Mesenchymal stem cell (in vitro differentiated cells and primary cell): ENCODE results near the gene YIF1B.

Experiments used
- DNase-seq: peaks from one replicate; pipeline ENCODE4 v3.0.0-alpha.2; 2013
- H2AFZ ChIP-seq: one replicate; pipeline ENCODE4 v1.6.1; 2013; ENCODE audit warnings: low read depth, mild to moderate bottlenecking, control low read depth, inconsistent platforms, low read length, moderate library complexity
- H2AK5ac ChIP-seq: 2 replicates; pipeline ENCODE4 v1.6.1; 2013; ENCODE audit warnings: low read length, moderate library complexity, mild to moderate bottlenecking, inconsistent platforms; ENCODE audit not compliant: severe bottlenecking
- H2BK120ac ChIP-seq: one replicate; pipeline ENCODE4 v1.6.1; 2013; ENCODE audit warnings: low read depth, mild to moderate bottlenecking, inconsistent platforms, low read length, moderate library complexity
- H2BK12ac ChIP-seq, 2 experiments: one replicate each; pipeline ENCODE4 v1.6.1; 2013; ENCODE audit warnings: inconsistent platforms in 2 of 2, low read length in 2 of 2, mild to moderate bottlenecking in 2 of 2, moderate library complexity in 2 of 2, control low read depth in 1 of 2
- H2BK15ac ChIP-seq: one replicate; pipeline ENCODE4 v1.6.1; 2013; ENCODE audit warnings: mild to moderate bottlenecking, low read depth, inconsistent platforms; ENCODE audit not compliant: poor library complexity, severe bottlenecking
- H2BK5ac ChIP-seq: 2 replicates; pipeline ENCODE4 v1.6.1; 2013; ENCODE audit warnings: low read depth, mild to moderate bottlenecking, low read length, control low read depth, inconsistent platforms; ENCODE audit not compliant: poor library complexity, severe bottlenecking
- H3K14ac ChIP-seq, 2 experiments: one replicate each; pipeline ENCODE4 v1.6.1; 2013; ENCODE audit warnings: inconsistent platforms in 2 of 2, low read length in 2 of 2, control low read depth in 1 of 2, mild to moderate bottlenecking in 1 of 2, moderate library complexity in 1 of 2
- H3K18ac ChIP-seq, 2 experiments: one replicate each; pipeline ENCODE4 v1.6.1; 2013; ENCODE audit warnings: inconsistent platforms in 2 of 2, low read length in 2 of 2, control low read depth in 1 of 2, low read depth in 1 of 2, mild to moderate bottlenecking in 1 of 2
- H3K23ac ChIP-seq, 2 experiments: one replicate each; pipeline ENCODE4 v1.6.1; 2013; ENCODE audit warnings: inconsistent platforms in 2 of 2, low read length in 2 of 2, mild to moderate bottlenecking in 2 of 2, moderate library complexity in 2 of 2, control low read depth in 1 of 2
- H3K27ac ChIP-seq: 2 replicates; pipeline ENCODE4 v1.5.1; 2013; ENCODE audit warnings: mild to moderate bottlenecking, moderate library complexity, low read length, control low read depth, inconsistent platforms; ENCODE audit not compliant: poor library complexity, severe bottlenecking
- H3K27me3 ChIP-seq, 2 experiments: 2 replicates each; pipeline versions ENCODE4 v1.6.1 to v1.7.0; 2013; ENCODE audit warnings: low read length in 2 of 2, mild to moderate bottlenecking in 2 of 2, moderate library complexity in 2 of 2, control low read depth in 1 of 2, inconsistent platforms in 1 of 2; ENCODE audit not compliant: control insufficient read depth in 1 of 2, insufficient read depth in 1 of 2
- H3K36me3 ChIP-seq, 2 experiments: 2 replicates each; pipeline versions ENCODE4 v1.6.1 to v1.7.0; 2013; ENCODE audit warnings: low read length in 2 of 2, control low read depth in 1 of 2, inconsistent platforms in 1 of 2, low read depth in 1 of 2, mild to moderate bottlenecking in 1 of 2; ENCODE audit not compliant: insufficient read depth in 2 of 2, control insufficient read depth in 1 of 2
- H3K4ac ChIP-seq, 2 experiments: one replicate each; pipeline ENCODE4 v1.6.1; 2013; ENCODE audit warnings: inconsistent platforms in 2 of 2, low read length in 2 of 2, mild to moderate bottlenecking in 2 of 2, moderate library complexity in 2 of 2, control low read depth in 1 of 2, low read depth in 1 of 2
- H3K4me1 ChIP-seq: 2 replicates; pipeline ENCODE4 v1.6.1; 2013; ENCODE audit warnings: low read depth, low read length, control low read depth; ENCODE audit not compliant: control insufficient read depth, insufficient read depth
- H3K4me2 ChIP-seq: 2 replicates; pipeline ENCODE4 v1.6.1; 2013; ENCODE audit warnings: low read length, mild to moderate bottlenecking, inconsistent platforms; ENCODE audit not compliant: poor library complexity, severe bottlenecking
- H3K4me3 ChIP-seq, 2 experiments: 2 replicates each; pipeline versions ENCODE4 v1.5.1 to v1.7.0; 2013; ENCODE audit warnings: low read length in 2 of 2, mild to moderate bottlenecking in 2 of 2, control low read depth in 1 of 2, low read depth in 1 of 2; ENCODE audit not compliant: insufficient read depth in 1 of 2
- H3K79me1 ChIP-seq: replicated peaks from 2 replicates; pipeline ENCODE4 v1.6.1; 2013; ENCODE audit warnings: mild to moderate bottlenecking, control low read depth, low read length, inconsistent platforms; ENCODE audit not compliant: poor library complexity, severe bottlenecking
- H3K9ac ChIP-seq: 2 replicates; pipeline ENCODE4 v1.7.0; 2013; ENCODE audit warnings: mild to moderate bottlenecking, low read length, moderate library complexity
- H3K9me3 ChIP-seq: 2 replicates; pipeline ENCODE4 v1.7.0; 2013; ENCODE audit warnings: mild to moderate bottlenecking, low read length; ENCODE audit not compliant: control insufficient read depth
- H4K8ac ChIP-seq: one replicate; pipeline ENCODE4 v1.6.1; 2013; ENCODE audit warnings: inconsistent platforms, mild to moderate bottlenecking, low read length, moderate library complexity
- H4K91ac ChIP-seq: one replicate; pipeline ENCODE4 v1.6.1; 2013; ENCODE audit warnings: mild to moderate bottlenecking, low read length, inconsistent platforms
- WGBS: methylation state at CpG from one replicate; pipeline ENCODE4 v1.1.7; 2013; ENCODE audit warnings: mixed read lengths; 5-methylcytosine and 5-hydroxymethylcytosine counted together

The YIF1B gene

DNA sequence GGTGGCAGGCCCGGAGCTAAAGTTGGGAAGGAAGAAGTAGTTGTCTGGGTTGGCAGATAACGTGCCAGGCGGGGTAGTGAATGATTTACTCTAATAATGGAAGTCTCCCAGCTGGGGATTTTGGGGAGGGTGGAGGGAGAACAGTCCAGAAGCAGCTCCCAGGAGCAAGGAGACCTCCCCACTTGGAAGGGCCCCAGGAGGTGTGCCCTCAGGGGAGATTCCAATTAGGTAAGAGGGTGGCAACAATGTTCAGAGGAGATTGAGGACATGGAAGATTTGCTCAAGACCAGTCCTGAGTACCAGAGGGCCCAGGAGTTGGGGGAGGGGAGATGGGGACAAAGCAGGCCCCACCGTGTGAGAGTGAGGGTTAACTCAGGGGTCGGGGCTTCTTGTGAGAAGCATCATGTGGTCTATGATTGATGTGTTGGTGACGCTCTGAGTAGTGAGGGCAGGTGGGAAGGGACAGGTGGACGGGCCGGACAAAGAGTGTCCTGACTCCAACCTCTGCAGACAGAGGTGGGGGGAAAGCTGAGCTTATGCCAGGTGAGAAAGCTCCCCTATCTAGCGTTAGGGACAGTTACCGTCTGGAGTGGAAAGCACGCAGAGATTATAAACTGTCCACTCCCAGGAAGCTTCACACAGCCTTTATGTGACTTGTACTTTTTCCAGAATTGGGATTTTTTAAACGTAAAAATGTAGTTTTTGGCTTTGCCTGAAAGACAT is 47.8 kb downstream of the YIF1B start:
- H3K4ac ChIP-seq, result no peak overlapping the region
- peak overlapping the region; percentile 41 for H3K4me2 ChIP-seq
- H3K23ac ChIP-seq, result no peak overlapping the region
- no peak overlapping the region for H2BK15ac ChIP-seq
- no peaks in the 10 kb centered on the region for H3K9me3 ChIP-seq
- no peak overlapping the region for H2AFZ ChIP-seq
- 88% methylated on average over 12 of the region's 12 CpGs for WGBS
- no peak overlapping the region for H3K9ac ChIP-seq
- no peak overlapping the region for H2BK120ac ChIP-seq
- H2BK12ac ChIP-seq, result peak overlapping the region in 1 of 2 experiments; percentile 12
- no peak overlapping the region for H3K14ac ChIP-seq
- peaks cover 48% of the 10 kb centered on the region for H3K4me1 ChIP-seq
- H3K36me3 ChIP-seq, result no peaks in the 10 kb centered on the region
- no peak overlapping the region for H3K4me3 ChIP-seq
- peaks cover 0 to 25% of the 10 kb centered on the region in 2 experiments for H3K27me3 ChIP-seq
- H2AK5ac ChIP-seq, result peak overlapping the region; percentile 4
- no peak overlapping the region for H3K18ac ChIP-seq
- no peak overlapping the region for H3K27ac ChIP-seq
- no peak for DNase-seq
- no peak overlapping the region for H4K8ac ChIP-seq
- peak overlapping the region; percentile 3 for H4K91ac ChIP-seq
- H3K79me1 ChIP-seq, result peaks cover 5% of the 10 kb centered on the region
- no peak overlapping the region for H2BK5ac ChIP-seq

DNA sequence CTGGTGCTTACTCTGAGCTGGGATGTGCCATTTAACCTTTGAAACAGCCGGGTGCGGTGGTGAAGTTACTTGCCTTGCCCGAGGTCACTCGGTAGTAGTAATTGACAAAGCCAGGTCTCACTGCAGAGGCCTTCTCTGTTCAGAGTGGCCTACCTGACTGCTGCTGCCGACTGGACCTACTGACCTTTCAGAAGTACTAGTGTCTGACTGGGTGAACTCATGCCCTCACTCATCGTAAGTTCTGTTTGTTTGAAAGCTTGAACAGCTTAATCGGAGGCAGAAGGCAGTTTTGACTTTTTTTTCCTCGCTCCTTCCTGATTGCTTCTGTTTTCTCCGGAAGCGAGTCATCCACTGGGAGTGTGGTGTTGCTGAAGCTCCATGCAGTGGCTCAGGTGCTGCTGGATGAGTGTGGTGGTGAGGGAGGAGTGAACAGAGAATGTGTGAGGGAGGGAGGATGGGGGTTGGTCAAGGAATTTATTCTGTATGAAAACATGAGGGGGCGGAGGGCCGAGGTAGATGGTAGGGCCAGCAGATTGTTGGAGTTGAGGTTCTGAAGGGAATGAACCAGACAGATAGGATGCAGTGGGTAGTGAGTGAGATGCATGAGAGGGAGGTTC is 48.7 kb downstream of the YIF1B start:
- Histone ChIP-seq H2BK15ac (no peak overlapping the region), H3K4ac (peak overlapping the region in 1 of 2 experiments; percentile 67), H2AK5ac (peak overlapping the region; percentile 74), H2BK120ac (no peak overlapping the region), H2BK12ac (peak overlapping the region; percentile 55 to 72), H3K14ac (no peak overlapping the region), H3K36me3 (no peaks in the 10 kb centered on the region), H2AFZ (peak overlapping the region; percentile 29), H3K4me1 (peaks cover 48% of the 10 kb centered on the region), H3K27me3 (peaks cover 0 to 26% of the 10 kb centered on the region in 2 experiments), H3K18ac (peak overlapping the region; percentile 28 to 56), H4K91ac (peak overlapping the region; percentile 64), H3K9me3 (no peaks in the 10 kb centered on the region), H3K9ac (no peak overlapping the region), H2BK5ac (no peak overlapping the region), H4K8ac (peak overlapping the region; percentile 88), H3K4me2 (peak overlapping the region; percentile 41), H3K79me1 (peaks cover 5% of the 10 kb centered on the region), H3K4me3 (no peak overlapping the region), H3K23ac (no peak overlapping the region), H3K27ac (peak overlapping the region; percentile 76)
- peak; percentile 58 for DNase-seq
- 27% methylated on average over 12 of the region's 12 CpGs for WGBS

- H2BK120ac ChIP-seq, result no peak overlapping the region
- WGBS, result 88% methylated on average over 12 of the region's 12 CpGs
Observed at GRCh38 chr19:38265921-38266429, 49.8 kb downstream of the YIF1B start.

GRCh38 chr19:38265213-38265861 is 50.4 kb downstream of the YIF1B start:
- Histone ChIP-seq H3K9ac (no peak overlapping the region), H3K27ac (peak overlapping the region; percentile 75), H3K23ac (no peak overlapping the region), H2AFZ (peak overlapping the region; percentile 10), H3K79me1 (peaks cover 3% of the 10 kb centered on the region), H2BK12ac (no peak overlapping the region), H3K4me3 (peak overlapping the region in 1 of 2 experiments; percentile 75), H4K8ac (peak overlapping the region; percentile 95), H2BK15ac (no peak overlapping the region), H3K4me2 (peak overlapping the region; percentile 96), H3K27me3 (peaks cover 0 to 26% of the 10 kb centered on the region in 2 experiments), H2AK5ac (peak overlapping the region; percentile 23), H2BK5ac (peak overlapping the region; percentile 26), H2BK120ac (no peak overlapping the region), H3K18ac (peak overlapping the region; percentile 5 to 19), H3K4me1 (peaks cover 44% of the 10 kb centered on the region), H3K4ac (no peak overlapping the region), H3K9me3 (no peaks in the 10 kb centered on the region), H4K91ac (peak overlapping the region; percentile 67), H3K14ac (no peak overlapping the region), H3K36me3 (no peaks in the 10 kb centered on the region)
- no peak for DNase-seq
- WGBS, result 48% methylated on average over 14 of the region's 14 CpGs

More at GRCh38 chr19:38265921-38266429, 49.8 kb downstream of the YIF1B start:
- Histone ChIP-seq H2AFZ (no peak overlapping the region), H3K9ac (no peak overlapping the region), H3K14ac (no peak overlapping the region), H3K4ac (no peak overlapping the region), H3K36me3 (no peaks in the 10 kb centered on the region), H3K23ac (no peak overlapping the region), H3K4me3 (no peak overlapping the region), H3K4me2 (peak overlapping the region; percentile 8), H2BK5ac (no peak overlapping the region), H3K18ac (no peak overlapping the region), H3K79me1 (peaks cover 3% of the 10 kb centered on the region), H4K91ac (no peak overlapping the region), H3K4me1 (peaks cover 48% of the 10 kb centered on the region), H3K27ac (peak overlapping the region; percentile 75), H4K8ac (no peak overlapping the region), H3K27me3 (peaks cover 0 to 26% of the 10 kb centered on the region in 2 experiments), H2BK12ac (no peak overlapping the region), H2BK15ac (no peak overlapping the region), H3K9me3 (no peaks in the 10 kb centered on the region), H2AK5ac (peak overlapping the region; percentile 94)
- DNase-seq, result no peak
